Pulmonary artery endothelial cell (primary cell): ENCODE results near the gene MRRF. TPM values are rescaled to one million over a fixed set of nuclear protein-coding genes. Genes with fewer than 3 reads are reported as not detected.

Source experiments
- DNase-seq: peaks from one replicate; pipeline ENCODE4 v3.0.0-alpha.2; 2011; ENCODE audit warnings: low read depth, low spot score
- total RNA-seq: library from RNA; depleted of rRNA; stranded (reverse); fragments of >200 nt; gene quantifications from 2 replicates; pipeline ENCODE4 v1.2.3, GENCODE V29; 2014

Gene MRRF
- total RNA-seq, 1 donor from 2014 or later = 41.3 TPM

GRCh38 chr9:122380293-122380692 lies 115.6 kb downstream of the MRRF start:
- no peak for DNase-seq

Other genes starting within 250 kb of the MRRF start
- 1.8 and 3.7 TPM in 2 replicates for gene TTLL11, start 171.6 kb upstream of the MRRF start, total RNA-seq
- gene NDUFA8, start 105.1 kb upstream of the MRRF start, total RNA-seq = 49.2 and 63.4 TPM in 2 replicates
- not detected in 2 replicates for gene MORN5, start 105.0 kb upstream of the MRRF start, total RNA-seq
- 0.13 and 0.14 TPM in 2 replicates for gene LHX6, start 35.9 kb upstream of the MRRF start, total RNA-seq
- gene RBM18, start within 50 bp of the MRRF start, total RNA-seq = 6.9 and 11.3 TPM in 2 replicates
- 14.4 and 28.7 TPM in 2 replicates for gene PTGS1, start 106.1 kb downstream of the MRRF start, total RNA-seq
- gene OR1J1, start 213.0 kb downstream of the MRRF start, total RNA-seq = not detected in 2 replicates
- not detected in 2 replicates for gene OR1J2, start 245.9 kb downstream of the MRRF start, total RNA-seq